Naive B cell (primary cell): ENCODE measurements around the gene COG1. TPM values are rescaled to one million over a fixed set of nuclear protein-coding genes. Genes with fewer than 3 reads are reported as not detected.

Experiments used
- ATAC-seq, 2 donors: fragments of 150-1000 bp; cut with Tn5 transposase; 2 replicates each; pipeline ENCODE4 v1.10.0; 2021; ENCODE audit warnings: low read depth in 2 of 2, mild to moderate bottlenecking in 2 of 2, moderate library complexity in 2 of 2
- DNase-seq: peaks from one replicate; pipeline ENCODE4 v3.0.0; 2022
- H3K27ac Mint-ChIP-seq, 6 donors: one replicate each; pipeline ENCODE4 v1.8.0; 2020 to 2022; ENCODE audit warnings: mild to moderate bottlenecking in 6 of 6, mixed read lengths in 6 of 6, moderate library complexity in 5 of 6, inconsistent platforms in 2 of 6
- H3K27me3 Mint-ChIP-seq, 3 donors: one replicate each; pipeline ENCODE4 v1.8.0; 2021 to 2022; ENCODE audit warnings: mixed read lengths in 3 of 3, mild to moderate bottlenecking in 1 of 3
- H3K36me3 Mint-ChIP-seq, 2 donors: one replicate each; pipeline ENCODE4 v1.8.0; 2020 to 2022; ENCODE audit warnings: mixed read lengths in 2 of 2, inconsistent platforms in 1 of 2, mild to moderate bottlenecking in 1 of 2
- H3K4me1 Mint-ChIP-seq, 3 donors: one replicate each; pipeline ENCODE4 v1.8.0; 2020 to 2022; ENCODE audit warnings: mixed read lengths in 3 of 3, inconsistent platforms in 1 of 3, mild to moderate bottlenecking in 1 of 3, moderate library complexity in 1 of 3
- H3K4me3 Mint-ChIP-seq, 8 donors: one replicate each; pipeline ENCODE4 v1.8.0; 2020 to 2022; ENCODE audit warnings: mild to moderate bottlenecking in 8 of 8, mixed read lengths in 8 of 8, moderate library complexity in 8 of 8, inconsistent platforms in 2 of 8
- H3K9me3 Mint-ChIP-seq, 7 donors: one replicate each; pipeline ENCODE4 v1.8.0; 2020 to 2022; ENCODE audit warnings: mixed read lengths in 7 of 7, mild to moderate bottlenecking in 5 of 7, inconsistent platforms in 2 of 7, moderate library complexity in 1 of 7
- polyA plus RNA-seq, 6 donors: library from polyadenylated mRNA; unstranded; fragments of 300-500 nt; fragmentation: Illumina TruSeq; gene quantifications; one replicate each; pipeline ENCODE4 v1.2.3, GENCODE V29; 2021; ENCODE audit warnings: low read depth in 6 of 6

COG1 gene
- polyA plus RNA-seq, 6 donors from 2014 or later = 3.9 to 19.9 (median 14.9) TPM

DNA sequence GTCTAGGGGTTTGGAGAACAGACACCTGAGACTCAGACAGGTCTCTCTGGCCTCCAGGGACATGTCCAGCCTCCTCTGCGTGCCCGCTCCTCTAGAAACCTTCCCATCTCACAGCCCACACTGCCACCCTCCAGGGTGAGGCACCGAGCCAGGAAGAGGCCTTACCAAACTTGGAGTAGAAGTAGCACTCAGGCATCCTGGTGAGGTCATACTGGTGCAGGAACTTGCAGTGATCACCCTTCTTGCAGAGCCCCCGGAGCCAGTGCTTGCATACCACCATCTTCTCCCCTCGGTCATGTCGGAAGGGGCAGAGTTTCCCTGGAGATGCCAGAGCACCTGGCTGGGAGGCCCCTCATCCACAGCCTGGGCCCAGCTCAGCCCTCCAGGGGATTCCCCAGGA lies 64.7 kb downstream of the COG1 start:
- ATAC-seq (no peak), DNase-seq (no peak)
- H3K9me3 Mint-ChIP-seq = no peaks in the 10 kb centered on the region
- H3K4me3 Mint-ChIP-seq = no peak overlapping the region
- H3K27me3 Mint-ChIP-seq = no peaks in the 10 kb centered on the region
- H3K4me1 Mint-ChIP-seq = peaks cover 0 to 6% (median 3%) of the 10 kb centered on the region in 3 donors
- H3K27ac Mint-ChIP-seq = no peak overlapping the region
- no peaks in the 10 kb centered on the region for H3K36me3 Mint-ChIP-seq

Other genes starting within 250 kb of the COG1 start
- gene SLC39A11, start 100.4 kb upstream of the COG1 start, polyA plus RNA-seq = 10 to 100 TPM in 5 of 6 donors, 1 to 10 TPM in 1; 8.5 to 15.2 (median 12.1) TPM
- under 1 TPM in 1 of 6 donors, not detected in 5; 0.08 TPM for gene SSTR2, start 28.0 kb upstream of the COG1 start, polyA plus RNA-seq
- gene CPSF4L, start 68.8 kb downstream of the COG1 start, polyA plus RNA-seq = not detected
- gene CDC42EP4, start 118.9 kb downstream of the COG1 start, polyA plus RNA-seq = under 1 TPM in 4 of 6 donors, not detected in 2; 0.09 to 0.21 (median 0.12) TPM